SU-DHL-6 (cell line): ENCODE measurements around the gene OR10H2.

ENCODE experiments used
- H2AFZ ChIP-seq: fragments of 200-600 bp; sonication (generic); 2 replicates; pipeline ENCODE4 v1.6.1; 2014; ENCODE audit warnings: low read depth, mild to moderate bottlenecking, moderate library complexity, mixed read lengths, antibody characterized with exemption, low read length; ENCODE audit not compliant: severe bottlenecking
- H3F3A ChIP-seq: fragments of 200-600 bp; shearing (Covaris generic); 2 replicates; pipeline ENCODE4 v1.6.0; 2016; ENCODE audit warnings: antibody characterized with exemption, mild to moderate bottlenecking; ENCODE audit not compliant: insufficient read depth
- H3K27ac ChIP-seq: fragments of 200-600 bp; sonication (generic); 2 replicates; pipeline ENCODE4 v1.5.1; 2016; ENCODE audit warnings: low read depth, mild to moderate bottlenecking, low read length, moderate library complexity, mixed read lengths
- H3K27me3 ChIP-seq: fragments of 200-600 bp; sonication (generic), shearing (Covaris generic); 2 replicates; pipeline ENCODE4 v1.6.0; 2014; ENCODE audit warnings: mild to moderate bottlenecking, low read length
- H3K36me3 ChIP-seq: fragments of 200-600 bp; sonication (generic); 2 replicates; pipeline ENCODE4 v1.6.1; 2014; ENCODE audit warnings: mild to moderate bottlenecking, low read length, mixed read lengths
- H3K4me2 ChIP-seq: fragments of 300-600, 200-600 bp; shearing (Covaris generic), sonication (generic); 2 replicates; pipeline ENCODE4 v1.6.0; 2014; ENCODE audit warnings: low read length, low read depth, mild to moderate bottlenecking; ENCODE audit not compliant: poor library complexity, severe bottlenecking
- H3K4me3 ChIP-seq: fragments of 200-600 bp; sonication (generic); 2 replicates; pipeline ENCODE4 v1.5.1; 2014; ENCODE audit warnings: antibody characterized with exemption, low read length, mild to moderate bottlenecking, mixed read lengths; ENCODE audit not compliant: insufficient read depth, poor library complexity, severe bottlenecking
- H3K79me2 ChIP-seq: fragments of 200-600 bp; sonication (generic); 2 replicates; pipeline ENCODE4 v1.6.1; 2014; ENCODE audit warnings: mild to moderate bottlenecking, low read length, moderate library complexity; ENCODE audit not compliant: insufficient read depth
- H3K9ac ChIP-seq: fragments of 200-600 bp; sonication (generic); 2 replicates; pipeline ENCODE4 v1.7.0; 2014; ENCODE audit warnings: mild to moderate bottlenecking, low read length
- H3K9me2 ChIP-seq: fragments of 200-600 bp; sonication (generic); replicated peaks from 2 replicates; pipeline ENCODE4 v1.6.1; 2014; ENCODE audit warnings: low read length; ENCODE audit not compliant: insufficient read depth
- H3K9me3 ChIP-seq: fragments of 200-600 bp; sonication (generic); 2 replicates; pipeline ENCODE4 v1.6.1; 2014; ENCODE audit warnings: low read length, mixed read lengths; ENCODE audit not compliant: insufficient read depth
- H4K20me1 ChIP-seq: fragments of 200-600 bp; sonication (generic); 2 replicates; pipeline ENCODE4 v1.6.1; 2014; ENCODE audit warnings: low read depth, mild to moderate bottlenecking, antibody characterized with exemption, low read length, moderate library complexity, mixed read lengths
- EZH2phosphoT487 ChIP-seq: fragments of 200-600 bp; sonication (generic), shearing (Covaris generic); conservative IDR thresholded peaks from 2 replicates; pipeline ENCODE4 v1.6.1; 2018; ENCODE audit warnings: mild to moderate bottlenecking, antibody characterized with exemption, low read length, moderate library complexity, mixed read lengths
- TF ChIP-seq, protein P1 (sequence below): fragments of 200-600 bp; sonication (generic); IDR thresholded peaks from one replicate; pipeline ENCODE4 v1.5.1; 2017; ENCODE audit warnings: antibody characterized with exemption, mild to moderate bottlenecking, low read length, moderate library complexity; ENCODE audit not compliant: insufficient read depth, poor library complexity, severe bottlenecking

Gene OR10H2

GRCh38 chr19:15683411-15683810, 44.4 kb upstream of the OR10H2 start:
- Histone ChIP-seq H3F3A (no peaks in the 10 kb centered on the region), H3K4me3 (no peak overlapping the region), H3K9me3 (no peaks in the 10 kb centered on the region), H3K79me2 (no peaks in the 10 kb centered on the region), H3K9ac (no peak overlapping the region), H2AFZ (no peak overlapping the region), H3K27me3 (no peaks in the 10 kb centered on the region), H3K36me3 (no peaks in the 10 kb centered on the region), H4K20me1 (no peaks in the 10 kb centered on the region), H3K9me2 (no peaks in the 10 kb centered on the region), H3K27ac (no peak overlapping the region), H3K4me2 (no peak overlapping the region)
- TF ChIP-seq, protein P1, sequence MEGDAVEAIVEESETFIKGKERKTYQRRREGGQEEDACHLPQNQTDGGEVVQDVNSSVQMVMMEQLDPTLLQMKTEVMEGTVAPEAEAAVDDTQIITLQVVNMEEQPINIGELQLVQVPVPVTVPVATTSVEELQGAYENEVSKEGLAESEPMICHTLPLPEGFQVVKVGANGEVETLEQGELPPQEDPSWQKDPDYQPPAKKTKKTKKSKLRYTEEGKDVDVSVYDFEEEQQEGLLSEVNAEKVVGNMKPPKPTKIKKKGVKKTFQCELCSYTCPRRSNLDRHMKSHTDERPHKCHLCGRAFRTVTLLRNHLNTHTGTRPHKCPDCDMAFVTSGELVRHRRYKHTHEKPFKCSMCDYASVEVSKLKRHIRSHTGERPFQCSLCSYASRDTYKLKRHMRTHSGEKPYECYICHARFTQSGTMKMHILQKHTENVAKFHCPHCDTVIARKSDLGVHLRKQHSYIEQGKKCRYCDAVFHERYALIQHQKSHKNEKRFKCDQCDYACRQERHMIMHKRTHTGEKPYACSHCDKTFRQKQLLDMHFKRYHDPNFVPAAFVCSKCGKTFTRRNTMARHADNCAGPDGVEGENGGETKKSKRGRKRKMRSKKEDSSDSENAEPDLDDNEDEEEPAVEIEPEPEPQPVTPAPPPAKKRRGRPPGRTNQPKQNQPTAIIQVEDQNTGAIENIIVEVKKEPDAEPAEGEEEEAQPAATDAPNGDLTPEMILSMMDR, result no peak
- no peak for TF ChIP-seq EZH2phosphoT487

GRCh38 chr19:15684828-15685227, 43.0 kb upstream of the OR10H2 start:
- Histone ChIP-seq H3K4me2 (no peak overlapping the region), H3K27me3 (no peaks in the 10 kb centered on the region), H3K4me3 (no peak overlapping the region), H4K20me1 (no peaks in the 10 kb centered on the region), H3F3A (no peaks in the 10 kb centered on the region), H3K9me2 (no peaks in the 10 kb centered on the region), H3K9me3 (no peaks in the 10 kb centered on the region), H3K79me2 (no peaks in the 10 kb centered on the region), H2AFZ (no peak overlapping the region), H3K9ac (no peak overlapping the region), H3K27ac (no peak overlapping the region), H3K36me3 (no peaks in the 10 kb centered on the region)
- no peak for TF ChIP-seq EZH2phosphoT487
- TF ChIP-seq, protein P1, result no peak

- H3K79me2 ChIP-seq, result no peaks in the 10 kb centered on the region
- H3K9ac ChIP-seq, result no peak overlapping the region
- H3F3A ChIP-seq, result no peaks in the 10 kb centered on the region
- no peak overlapping the region for H2AFZ ChIP-seq
- H3K4me2 ChIP-seq, result no peak overlapping the region
- no peaks in the 10 kb centered on the region for H4K20me1 ChIP-seq
- no peaks in the 10 kb centered on the region for H3K9me3 ChIP-seq
- no peak overlapping the region for H3K27ac ChIP-seq
- no peak overlapping the region for H3K4me3 ChIP-seq
- H3K27me3 ChIP-seq, result no peaks in the 10 kb centered on the region
- TF ChIP-seq, protein P1, result no peak
- TF ChIP-seq EZH2phosphoT487, result no peak
- H3K36me3 ChIP-seq, result no peaks in the 10 kb centered on the region
- no peaks in the 10 kb centered on the region for H3K9me2 ChIP-seq
Observed at GRCh38 chr19:15696654-15697194, 31.1 kb upstream of the OR10H2 start.
